M059J (cell line): ENCODE measurements around the gene ATP6V0D1. TPM values are rescaled to one million over a fixed set of nuclear protein-coding genes. Genes with fewer than 3 reads are reported as not detected.

Experiments
- DNase-seq: peaks from one replicate; pipeline ENCODE4 v3.0.0-alpha.2; 2012; ENCODE audit warnings: low read depth
- total RNA-seq: library from RNA; depleted of rRNA; stranded (reverse); fragments of >200 nt; shearing (Covaris generic); gene quantifications from 2 replicates; pipeline ENCODE4 v1.2.3, GENCODE V29; 2014; rRNA removed

ATP6V0D1 gene
- total RNA-seq, 1 experiment from 2014 or later = 160 TPM

DNA sequence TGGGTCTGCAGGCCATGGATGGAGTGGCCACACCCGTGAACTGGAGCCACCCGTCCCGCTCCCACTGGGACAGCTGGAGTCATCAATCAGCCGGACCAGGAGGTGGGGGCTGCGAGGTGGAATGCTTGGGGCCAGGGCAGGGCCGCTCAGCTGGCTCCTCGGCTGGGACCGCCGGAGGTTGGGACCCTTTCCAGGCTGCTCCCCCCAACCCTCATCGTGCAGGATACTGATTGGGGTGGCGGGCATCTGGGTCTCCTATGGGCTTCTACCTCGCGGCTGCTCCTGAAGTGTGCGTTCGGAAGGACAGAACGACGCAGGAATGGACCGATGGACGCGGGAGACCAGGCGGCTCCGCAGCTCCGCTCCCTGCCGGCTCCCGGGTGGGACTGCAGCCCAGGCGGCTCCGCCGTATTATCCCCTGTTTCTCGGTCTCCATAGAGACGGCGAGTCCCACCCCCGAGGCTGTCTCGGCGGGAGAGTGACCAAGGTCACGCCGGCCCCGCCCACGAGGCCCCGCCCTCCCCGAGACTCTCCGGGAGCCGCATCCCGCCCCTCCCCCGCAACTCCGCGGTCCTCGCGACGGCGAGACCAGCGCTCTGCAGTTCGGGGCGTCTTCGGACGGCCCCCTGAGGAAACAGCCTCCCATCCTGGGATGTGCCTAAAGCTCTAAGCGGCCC is 87.7 kb downstream of the ATP6V0D1 start, which contains the start of gene TPPP3:
TSS of gene TPPP3 (minus strand) at position 388 of the 677 bp plus-strand sequence. CDS start 2,387 bp downstream, outside the sequence.
- DNase-seq = peak; percentile 77

GRCh38 chr16:67392301-67393059 is 88.5 kb downstream of the ATP6V0D1 start:
- DNase-seq = no peak

DNA sequence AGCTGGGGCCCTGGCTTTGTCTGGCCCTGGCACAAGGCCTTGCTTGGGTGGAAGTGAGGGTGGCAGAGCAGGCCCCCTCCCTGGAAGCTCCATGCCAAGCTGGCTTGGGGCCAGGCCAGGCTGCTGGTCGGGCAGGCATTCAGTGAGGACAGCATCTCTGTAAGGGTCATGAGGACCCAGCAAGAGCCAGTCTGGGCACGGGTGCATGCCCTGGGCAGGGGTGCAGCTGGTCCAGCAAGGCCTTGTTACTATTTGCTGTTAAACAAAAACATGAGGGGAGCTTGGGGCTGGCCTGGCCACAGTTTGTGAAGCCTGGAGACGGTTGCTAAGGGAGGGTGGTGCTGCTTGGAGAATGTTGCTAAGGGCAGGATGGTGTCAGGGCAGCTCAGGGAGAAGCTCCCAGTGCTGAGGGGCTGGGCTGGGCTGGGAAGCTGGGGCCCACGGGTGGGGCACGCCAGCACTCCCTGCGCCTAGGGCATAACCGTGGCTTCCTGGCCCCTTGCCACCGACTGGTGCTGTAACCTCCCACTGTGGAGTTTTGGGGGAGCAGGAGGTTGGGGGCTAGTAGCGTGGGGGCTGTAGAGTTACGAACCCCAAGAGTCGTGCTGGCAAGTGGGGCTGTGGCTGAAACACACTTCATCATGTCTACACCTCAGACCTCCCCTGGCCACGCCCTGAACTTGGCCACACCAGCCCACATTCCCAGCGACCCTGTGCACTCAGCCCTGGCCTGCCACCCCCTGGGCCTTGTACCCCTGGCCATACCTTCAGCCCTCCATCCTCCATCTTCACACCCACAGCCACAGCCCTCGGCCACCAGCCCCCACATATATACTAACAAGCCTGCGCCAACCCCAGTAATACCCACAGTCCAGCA is 89.3 kb downstream of the ATP6V0D1 start:
- peak; percentile 60 for DNase-seq

GRCh38 chr16:67390816-67391423 is 90.0 kb downstream of the ATP6V0D1 start:
- no peak for DNase-seq

DNA sequence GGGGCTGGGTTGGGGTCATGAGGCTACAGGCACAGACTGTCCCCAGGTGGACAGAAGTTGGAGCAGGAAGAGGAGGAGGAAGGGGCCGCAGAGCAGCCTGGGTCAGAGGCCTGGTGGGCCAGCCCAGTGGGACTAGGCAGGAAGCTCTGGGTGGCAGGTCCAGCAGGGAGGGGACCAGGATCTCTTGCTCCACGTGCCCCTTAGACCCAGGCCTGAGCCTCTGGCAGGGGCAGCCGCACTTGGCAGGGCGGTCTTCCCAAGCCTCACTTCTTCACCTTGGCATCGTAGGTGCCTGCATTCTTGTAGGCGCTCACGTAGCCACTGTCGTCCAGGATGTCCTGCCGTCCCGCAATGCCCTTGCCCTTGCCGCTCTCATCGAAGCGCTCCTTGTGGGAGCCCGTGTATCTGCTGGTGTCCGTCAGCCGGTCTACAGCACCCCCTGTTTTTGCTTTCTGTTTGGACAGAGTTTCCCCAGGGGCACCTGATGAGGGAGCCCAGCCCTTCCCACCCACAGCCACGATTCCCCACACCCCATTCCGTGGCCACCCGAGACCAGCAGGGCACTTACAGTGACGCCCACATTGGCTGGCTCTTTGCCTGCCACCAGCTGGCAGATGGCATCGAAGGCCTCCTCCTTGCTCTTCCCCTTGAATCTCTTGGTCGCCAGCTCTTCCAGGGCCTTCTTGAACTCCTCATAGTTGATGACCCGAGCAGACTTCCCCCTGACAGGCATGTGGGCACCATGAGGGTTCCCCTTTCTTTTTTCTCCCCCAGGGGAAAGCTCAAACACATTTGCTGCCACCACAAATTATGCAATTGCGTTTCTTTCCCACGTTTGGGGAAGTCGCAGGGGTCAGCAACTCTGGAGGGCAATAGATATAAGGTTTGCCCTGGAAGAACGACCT is 90.8 kb downstream of the ATP6V0D1 start:
- DNase-seq = no peak

DNA sequence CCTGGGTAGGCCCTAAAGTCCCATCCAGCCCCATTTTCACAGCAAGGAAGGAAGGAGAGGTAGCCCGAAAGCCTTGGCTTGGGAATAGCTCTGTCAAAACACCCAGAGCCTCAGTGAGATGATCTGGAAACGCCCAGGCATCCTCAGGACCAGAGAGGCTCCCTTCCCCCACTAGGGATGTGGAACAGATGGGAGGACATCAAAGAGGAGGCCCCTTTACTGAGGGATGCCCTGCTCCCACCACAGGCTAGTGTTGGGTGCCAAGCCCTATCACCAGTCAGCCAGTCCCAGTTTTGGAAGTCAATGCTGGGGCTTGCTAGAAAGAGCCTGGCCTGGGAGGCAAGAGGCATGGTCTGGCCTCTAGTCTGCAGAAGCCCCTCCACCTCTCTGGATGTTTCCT is 92.4 kb downstream of the ATP6V0D1 start:
- DNase-seq = no peak

GRCh38 chr16:67388191-67388590 is 92.8 kb downstream of the ATP6V0D1 start:
- no peak for DNase-seq

Other genes starting within 250 kb of the ATP6V0D1 start
- 11.8 and 26.0 TPM in 2 replicates for gene FHOD1, start 233.7 kb downstream of the ATP6V0D1 start, total RNA-seq
- gene SLC9A5, start 232.2 kb downstream of the ATP6V0D1 start, total RNA-seq = 0.62 and 1.3 TPM in 2 replicates
- gene PLEKHG4, start 201.6 kb downstream of the ATP6V0D1 start, total RNA-seq = 2.2 and 2.5 TPM in 2 replicates
- 0.84 and 1.6 TPM in 2 replicates for gene KCTD19, start 154.4 kb downstream of the ATP6V0D1 start, total RNA-seq
- gene LRRC36, start 154.3 kb downstream of the ATP6V0D1 start, total RNA-seq = 0.34 and 0.99 TPM in 2 replicates
- gene TPPP3, start 87.7 kb downstream of the ATP6V0D1 start, total RNA-seq = 0.47 and 0.69 TPM in 2 replicates
- 2.0 and 2.3 TPM in 2 replicates for gene ZDHHC1, start 64.7 kb downstream of the ATP6V0D1 start, total RNA-seq
- gene HSD11B2, start 50.0 kb downstream of the ATP6V0D1 start, total RNA-seq = 0.25 and 0.30 TPM in 2 replicates
- not detected in 2 replicates for gene AGRP, start 2.4 kb upstream of the ATP6V0D1 start, total RNA-seq
- 16.6 and 34.4 TPM in 2 replicates for gene RIPOR1, start 47.7 kb upstream of the ATP6V0D1 start, total RNA-seq
- 24.8 and 38.8 TPM in 2 replicates for gene CTCF, start 81.4 kb upstream of the ATP6V0D1 start, total RNA-seq
- gene CARMIL2, start 164.0 kb upstream of the ATP6V0D1 start, total RNA-seq = 0.44 and 0.64 TPM in 2 replicates
- 54.4 and 66.0 TPM in 2 replicates for gene ACD, start 179.1 kb upstream of the ATP6V0D1 start, total RNA-seq
- gene PARD6A, start 179.8 kb upstream of the ATP6V0D1 start, total RNA-seq = 2.0 and 3.3 TPM in 2 replicates
- 12.8 and 23.1 TPM in 2 replicates for gene ENKD1, start 185.6 kb upstream of the ATP6V0D1 start, total RNA-seq
- gene C16orf86, start 185.7 kb upstream of the ATP6V0D1 start, total RNA-seq = 0.27 and 0.81 TPM in 2 replicates
- gene GFOD2, start 238.2 kb upstream of the ATP6V0D1 start, total RNA-seq = 11.7 and 18.6 TPM in 2 replicates